RPMI8226 (cell line): ENCODE results near the gene PRAF2.

Source experiments
- DNase-seq: peaks from one replicate; pipeline ENCODE4 v3.0.0-alpha.2; 2015

PRAF2 gene

DNA sequence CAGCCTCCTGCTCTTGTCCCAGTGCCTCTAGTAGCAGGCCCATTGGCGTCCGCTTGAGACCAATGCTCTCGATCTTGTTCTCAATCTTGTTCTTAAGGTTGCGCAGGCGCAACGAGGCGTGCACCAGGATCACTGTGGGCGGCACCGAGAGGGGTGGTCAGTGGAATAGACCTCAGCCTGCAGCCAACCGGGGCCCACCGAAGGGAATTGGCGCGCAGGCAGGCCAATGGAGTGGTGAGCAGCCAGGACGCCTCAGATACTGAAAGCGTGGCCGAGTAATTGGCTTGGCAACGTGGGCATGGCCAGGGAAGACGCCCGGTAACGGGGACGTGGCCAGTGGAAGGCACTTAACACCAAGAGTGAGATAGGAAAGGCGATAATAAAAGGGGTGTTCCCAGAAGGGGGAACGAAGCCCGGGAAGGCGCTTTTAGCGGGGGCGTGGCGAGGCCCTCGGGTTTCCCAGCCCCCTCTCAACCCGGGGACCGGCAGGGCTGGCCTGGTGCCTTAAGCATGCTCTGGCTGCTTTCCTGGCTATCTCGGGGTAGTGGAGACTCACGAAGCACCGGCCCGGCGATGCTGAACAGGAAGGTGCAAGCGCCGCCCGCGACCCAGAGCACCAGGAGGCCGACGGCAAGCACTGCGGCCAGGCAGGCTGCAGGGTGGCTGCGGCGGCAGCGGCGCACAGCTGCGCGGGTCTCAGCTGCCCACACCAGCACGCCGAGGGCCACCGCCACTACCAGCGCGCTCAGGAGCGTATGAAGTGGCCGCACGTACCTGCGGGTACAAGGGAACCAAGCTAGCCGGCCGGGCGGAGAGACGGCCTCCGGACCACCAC lies 1.7 kb downstream of the PRAF2 start:
- DNase-seq, result no peak

DNA sequence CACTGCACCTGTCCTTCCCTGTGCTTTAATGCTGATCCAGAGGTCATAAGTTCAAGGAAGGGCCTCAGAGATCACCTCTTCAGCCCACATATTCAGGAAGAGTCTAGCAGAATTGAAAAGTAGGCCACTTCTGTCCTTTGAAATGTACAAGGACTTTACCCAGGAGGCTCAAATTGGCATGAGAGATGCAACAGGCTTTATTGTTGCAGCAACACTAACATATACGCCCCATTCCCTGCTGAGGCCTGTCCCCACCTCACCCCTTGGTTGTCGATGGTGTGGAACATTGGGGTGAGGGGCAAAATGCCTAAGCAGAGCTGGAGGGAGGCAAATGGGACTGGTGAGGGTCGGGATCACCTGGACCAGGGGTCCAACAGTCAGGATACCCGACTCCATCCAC lies 2.8 kb downstream of the PRAF2 start:
- DNase-seq, result no peak

DNA sequence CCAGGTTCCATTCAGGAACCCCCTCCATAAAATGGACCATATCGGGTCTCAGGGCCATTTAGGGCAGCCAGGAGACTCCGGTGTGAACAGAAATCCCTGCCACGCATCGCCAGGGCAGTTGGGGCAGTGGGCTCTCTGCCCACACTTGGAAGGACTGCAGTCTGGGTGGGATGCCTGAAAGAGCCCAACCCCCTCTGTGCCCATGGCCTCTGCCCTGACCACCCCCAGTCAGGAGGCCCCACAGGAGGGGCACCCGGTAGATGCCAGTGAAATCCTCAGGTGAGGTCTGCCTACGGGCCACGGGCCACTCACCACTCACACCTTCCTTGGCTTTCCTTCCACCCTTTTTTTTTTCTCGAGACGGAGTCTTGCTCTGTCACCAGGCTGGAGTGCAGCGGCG lies 4.8 kb downstream of the PRAF2 start:
- DNase-seq, result no peak

DNA sequence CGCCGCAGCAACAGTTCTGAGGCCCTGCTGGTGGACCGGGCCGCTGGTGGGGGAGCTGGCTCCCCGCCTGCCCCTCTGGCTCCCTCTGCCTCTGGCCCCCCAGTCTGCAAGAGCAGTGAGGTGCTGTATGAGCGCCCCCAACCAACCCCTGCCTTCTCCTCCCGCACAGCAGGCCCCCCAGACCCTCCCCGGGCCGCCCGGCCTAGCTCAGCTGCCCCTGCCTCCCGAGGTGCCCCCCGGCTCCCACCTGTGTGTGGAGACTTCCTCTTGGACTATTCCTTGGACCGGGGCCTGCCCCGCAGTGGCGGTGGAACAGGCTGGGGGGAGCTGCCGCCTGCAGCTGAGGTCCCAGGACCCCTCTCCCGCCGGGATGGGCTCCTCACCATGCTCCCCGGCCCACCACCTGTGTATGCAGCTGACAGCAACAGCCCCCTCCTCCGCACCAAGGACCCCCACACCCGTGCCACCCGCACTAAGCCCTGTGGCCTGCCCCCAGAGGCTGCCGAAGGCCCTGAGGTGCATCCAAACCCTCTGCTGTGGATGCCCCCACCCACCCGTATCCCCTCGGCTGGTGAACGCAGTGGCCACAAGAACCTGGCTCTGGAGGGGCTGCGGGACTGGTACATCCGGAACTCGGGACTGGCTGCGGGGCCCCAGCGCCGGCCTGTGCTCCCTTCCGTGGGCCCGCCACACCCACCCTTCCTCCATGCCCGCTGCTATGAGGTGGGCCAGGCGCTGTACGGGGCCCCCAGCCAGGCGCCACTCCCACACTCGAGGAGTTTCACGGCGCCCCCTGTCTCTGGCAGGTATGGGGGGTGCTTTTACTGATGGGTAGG lies 6.3 kb downstream of the PRAF2 start:
- no peak for DNase-seq

DNA sequence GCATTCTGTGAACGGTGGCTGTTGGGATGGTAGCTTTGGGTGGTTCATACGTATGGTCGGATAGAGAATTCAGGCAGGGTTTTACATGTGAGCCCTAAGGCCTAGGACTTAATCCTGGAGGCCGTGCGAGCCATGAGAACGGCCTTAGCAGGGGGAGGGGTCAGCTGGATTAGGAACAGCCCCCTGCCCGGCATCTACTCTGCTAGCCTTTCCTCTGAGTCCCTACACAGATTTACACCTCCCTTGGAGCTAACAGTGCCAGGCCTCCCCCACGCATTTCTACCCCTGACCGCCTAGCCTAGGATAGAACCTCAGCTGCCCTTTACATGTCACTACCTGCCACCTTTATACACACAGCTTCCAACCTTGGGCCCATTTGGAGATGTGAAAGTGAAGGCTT lies 7.1 kb downstream of the PRAF2 start:
- no peak for DNase-seq

DNA sequence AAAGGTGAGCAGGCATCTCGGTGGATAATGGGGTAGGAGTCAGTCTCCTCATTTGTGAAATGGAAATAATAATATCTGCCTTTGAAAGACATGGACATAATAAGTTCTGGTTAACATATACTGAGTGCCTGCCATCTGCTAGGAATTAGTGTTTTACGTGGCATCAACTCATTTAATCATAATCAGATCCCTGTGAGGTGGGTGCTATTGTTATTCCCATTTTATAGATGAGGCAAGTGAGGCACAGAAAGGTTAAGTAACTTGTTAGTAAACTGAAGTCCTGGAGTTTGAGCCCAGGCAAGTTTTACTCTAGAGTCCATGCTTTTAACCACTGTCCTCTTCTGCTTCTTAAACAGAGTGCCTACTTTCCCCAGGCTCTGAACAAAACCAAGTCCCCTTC lies 7.5 kb downstream of the PRAF2 start:
- DNase-seq, result no peak

DNA sequence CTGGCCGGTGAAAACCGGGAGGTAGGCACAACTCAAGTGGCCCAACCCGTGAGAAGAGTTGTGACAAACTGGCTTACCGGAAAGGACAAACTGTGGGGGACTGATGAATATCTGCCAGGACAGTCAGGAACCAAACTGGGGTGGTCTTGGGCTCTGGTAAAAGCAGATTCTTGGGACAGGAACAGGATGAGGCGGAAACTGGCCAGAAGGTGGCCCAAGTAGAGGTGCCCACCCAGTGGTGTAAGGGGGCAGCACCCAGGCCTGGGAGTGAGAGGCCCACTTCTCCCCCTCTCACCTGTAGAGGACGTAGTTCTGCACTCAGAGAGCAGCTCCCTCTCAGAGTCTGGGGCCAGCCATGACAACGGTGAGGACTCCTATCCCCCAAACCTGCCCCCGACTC lies 9.1 kb downstream of the PRAF2 start:
- no peak for DNase-seq

DNA sequence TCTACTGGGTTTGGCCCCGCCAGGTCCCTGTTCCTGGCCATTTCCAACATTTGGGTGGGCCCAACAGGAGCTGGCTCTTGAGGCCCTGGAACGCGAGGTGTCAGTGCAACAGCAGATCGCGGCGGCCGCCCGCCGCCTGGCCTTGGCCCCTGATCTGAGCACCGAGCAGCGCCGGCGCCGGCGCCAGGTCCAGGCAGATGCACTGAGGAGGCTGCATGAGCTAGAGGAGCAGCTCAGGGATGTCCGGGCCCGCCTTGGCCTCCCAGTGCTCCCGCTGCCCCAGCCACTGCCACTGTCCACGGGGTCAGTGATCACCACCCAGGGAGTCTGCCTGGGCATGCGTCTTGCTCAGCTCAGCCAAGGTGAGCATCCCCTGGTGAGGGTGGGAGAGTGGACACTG lies 9.5 kb downstream of the PRAF2 start:
- DNase-seq, result no peak

DNA sequence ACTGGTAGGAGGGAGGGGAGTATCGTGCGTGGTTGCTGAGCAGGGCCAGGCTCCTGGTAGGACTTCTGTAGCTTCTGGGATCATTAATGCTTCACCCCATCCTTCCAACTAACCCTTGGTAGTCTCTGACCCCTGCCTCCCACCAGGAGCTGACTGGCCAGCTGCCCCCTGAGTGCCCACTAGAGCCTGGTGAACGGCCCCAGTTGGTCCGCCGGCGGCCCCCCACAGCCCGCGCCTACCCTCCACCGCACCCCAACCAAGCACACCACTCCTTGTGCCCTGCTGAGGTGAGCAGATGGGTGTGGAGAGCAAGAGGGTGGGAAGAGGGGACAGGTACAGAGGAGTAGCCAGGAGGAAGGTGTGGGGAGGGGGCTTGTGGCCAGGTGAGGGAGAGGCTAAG lies 10.1 kb downstream of the PRAF2 start:
- no peak for DNase-seq

DNA sequence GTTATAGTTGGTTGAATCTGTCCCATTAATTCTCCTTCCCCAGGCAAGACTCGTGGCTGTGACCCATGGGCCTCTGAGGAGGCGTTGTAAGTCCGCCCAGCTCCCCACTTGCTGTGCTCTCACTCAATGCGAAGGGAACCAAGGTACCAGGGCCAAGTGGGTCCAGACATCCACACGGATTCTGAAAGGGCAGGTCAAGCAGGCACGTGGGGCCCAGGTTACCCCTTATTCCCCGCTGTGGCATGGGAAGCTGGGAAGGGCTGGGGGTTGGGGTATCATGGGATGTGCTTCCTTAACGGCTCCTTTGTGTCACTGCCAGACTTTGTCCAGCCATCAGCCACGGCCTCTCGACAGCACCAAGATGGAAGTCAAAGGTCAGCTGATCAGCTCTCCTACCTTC lies 11.9 kb downstream of the PRAF2 start:
- DNase-seq, result no peak

DNA sequence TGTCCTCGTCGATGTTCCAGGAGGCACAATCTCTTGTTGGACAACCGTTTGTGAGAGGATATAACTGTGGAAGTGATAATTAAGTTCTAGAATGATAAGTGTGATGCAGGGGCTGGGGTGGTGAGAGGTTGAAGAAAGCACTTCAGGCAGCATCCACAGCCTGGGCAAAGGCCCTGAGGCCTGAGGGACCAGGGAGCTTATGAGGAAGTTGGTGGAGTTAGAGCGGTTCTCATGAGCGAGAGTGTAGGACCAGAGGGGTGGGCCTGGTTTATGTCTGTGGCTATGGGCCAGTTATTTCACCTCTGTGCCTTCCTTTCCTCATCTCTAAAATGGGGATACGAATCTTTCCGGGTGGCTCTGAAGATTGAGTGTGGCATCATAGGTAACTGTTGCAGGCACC lies 12.3 kb downstream of the PRAF2 start:
- DNase-seq, result no peak

DNA sequence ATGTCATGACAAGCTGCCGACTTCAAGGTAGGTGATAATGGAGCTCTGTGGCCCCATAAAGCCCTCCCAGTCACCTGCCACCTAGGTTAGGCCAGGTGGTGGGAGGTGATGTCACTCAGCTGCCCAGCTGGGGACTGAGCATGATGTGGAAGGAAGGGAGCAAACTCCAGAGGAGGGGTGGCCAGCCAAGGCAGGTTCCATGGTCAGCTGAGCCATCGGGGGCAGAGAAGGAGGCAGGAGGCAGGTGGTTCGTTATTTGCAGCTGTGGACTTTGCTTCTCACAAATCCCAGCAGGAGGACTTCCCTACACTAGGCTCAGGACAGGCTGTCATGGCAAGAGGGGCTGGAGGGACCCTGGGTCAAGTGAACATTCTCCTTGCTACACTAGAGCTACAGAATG lies 12.9 kb downstream of the PRAF2 start:
- no peak for DNase-seq

DNA sequence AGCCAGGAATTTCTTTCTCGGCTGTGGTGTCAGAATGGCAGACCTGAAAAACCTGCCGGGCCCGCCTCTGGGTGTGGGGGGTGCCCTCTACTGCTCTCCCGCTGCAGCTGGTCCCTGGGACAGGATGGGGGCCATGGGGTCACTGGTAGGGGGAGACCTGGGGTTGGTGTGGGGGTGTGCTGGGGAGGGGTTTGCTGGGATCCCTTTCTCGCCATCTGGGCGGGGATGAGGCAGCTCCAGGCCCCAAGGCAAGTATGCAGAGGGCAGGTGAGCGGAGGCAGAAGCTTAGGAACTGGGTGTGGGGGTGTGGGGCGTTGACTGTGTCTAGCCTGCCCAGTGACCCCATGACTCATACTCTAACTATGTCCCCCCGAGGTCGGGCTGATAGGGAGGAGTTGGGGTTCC lies 14.1 kb downstream of the PRAF2 start:
- DNase-seq, result no peak

DNA sequence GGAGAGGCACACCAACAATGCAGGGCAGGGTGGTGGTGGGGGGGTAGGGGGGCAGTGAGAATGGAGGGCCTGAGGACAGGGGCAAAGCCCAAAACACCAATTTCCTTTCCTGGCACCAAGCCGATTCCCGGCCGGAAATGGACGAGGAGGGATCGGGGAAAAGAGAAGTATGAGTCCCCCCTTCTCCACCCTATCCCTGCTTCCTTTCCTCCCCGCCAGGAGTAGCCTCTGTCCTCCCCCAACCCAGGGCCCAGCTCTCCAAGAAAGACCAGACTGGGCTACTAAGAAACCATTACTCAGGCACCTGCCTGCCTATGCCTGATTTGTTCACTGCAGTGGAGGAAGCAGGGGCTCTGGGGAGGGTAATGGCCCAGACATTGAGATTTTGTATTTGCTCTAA lies 14.6 kb downstream of the PRAF2 start:
- DNase-seq, result no peak

DNA sequence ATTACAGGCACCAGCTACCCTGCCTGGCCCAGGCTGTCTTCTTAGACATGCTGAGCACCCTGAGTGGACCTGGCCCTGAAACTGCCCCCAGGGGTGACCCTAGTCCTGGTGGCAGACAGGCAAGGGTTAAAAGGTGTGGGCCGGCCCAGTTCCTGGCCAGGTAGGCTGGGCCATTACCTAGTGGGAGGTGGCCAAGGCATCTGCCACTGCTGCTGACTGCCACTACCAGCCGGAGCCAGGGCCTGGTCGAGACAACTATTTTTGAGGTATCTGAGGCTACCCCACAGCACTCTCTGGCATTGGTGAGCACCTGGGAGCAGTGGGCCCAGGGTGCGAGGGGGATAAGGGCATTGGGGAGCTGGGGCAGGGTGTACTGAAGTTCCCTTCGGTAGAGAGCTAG lies 15.0 kb downstream of the PRAF2 start, which contains the start of gene CCDC120:
Gene CCDC120 (plus strand): TSS at position 206 of the 400 bp plus-strand sequence. CDS start 3,043 bp downstream, outside the sequence.
- DNase-seq, result peak; percentile 26

DNA sequence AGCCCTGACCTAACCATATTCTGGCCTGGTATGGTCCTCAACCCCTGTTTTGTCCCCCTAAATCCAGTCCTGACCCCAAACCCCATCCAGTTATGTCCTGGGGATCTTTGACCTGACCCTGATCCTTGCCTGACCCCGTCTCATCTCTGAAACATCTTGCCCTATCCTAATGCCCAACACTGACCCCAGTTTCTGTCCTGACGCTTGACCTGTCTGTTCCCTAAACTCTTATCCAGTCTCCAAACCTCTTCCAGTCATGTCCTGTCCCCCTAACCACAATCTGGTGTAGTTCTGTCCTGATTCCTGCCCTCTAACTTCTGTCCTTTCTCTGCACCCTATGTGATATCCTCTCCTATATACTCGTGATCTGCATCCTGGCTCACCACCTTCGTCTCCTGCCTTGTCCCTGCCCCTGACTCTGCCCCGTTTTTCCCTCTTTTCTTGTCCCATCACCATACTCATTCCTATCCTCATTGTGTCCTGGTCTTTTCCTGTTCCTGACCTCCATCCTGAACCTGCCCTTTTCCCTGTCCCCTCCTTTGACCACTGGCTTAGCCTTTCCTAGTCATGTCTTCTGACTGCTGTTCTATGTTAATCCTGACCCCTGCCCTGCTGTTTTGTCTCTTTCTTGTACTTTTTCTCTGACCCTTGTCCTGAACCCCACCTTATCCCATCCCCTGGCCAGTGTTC lies 19.6 kb downstream of the PRAF2 start:
- no peak for DNase-seq

DNA sequence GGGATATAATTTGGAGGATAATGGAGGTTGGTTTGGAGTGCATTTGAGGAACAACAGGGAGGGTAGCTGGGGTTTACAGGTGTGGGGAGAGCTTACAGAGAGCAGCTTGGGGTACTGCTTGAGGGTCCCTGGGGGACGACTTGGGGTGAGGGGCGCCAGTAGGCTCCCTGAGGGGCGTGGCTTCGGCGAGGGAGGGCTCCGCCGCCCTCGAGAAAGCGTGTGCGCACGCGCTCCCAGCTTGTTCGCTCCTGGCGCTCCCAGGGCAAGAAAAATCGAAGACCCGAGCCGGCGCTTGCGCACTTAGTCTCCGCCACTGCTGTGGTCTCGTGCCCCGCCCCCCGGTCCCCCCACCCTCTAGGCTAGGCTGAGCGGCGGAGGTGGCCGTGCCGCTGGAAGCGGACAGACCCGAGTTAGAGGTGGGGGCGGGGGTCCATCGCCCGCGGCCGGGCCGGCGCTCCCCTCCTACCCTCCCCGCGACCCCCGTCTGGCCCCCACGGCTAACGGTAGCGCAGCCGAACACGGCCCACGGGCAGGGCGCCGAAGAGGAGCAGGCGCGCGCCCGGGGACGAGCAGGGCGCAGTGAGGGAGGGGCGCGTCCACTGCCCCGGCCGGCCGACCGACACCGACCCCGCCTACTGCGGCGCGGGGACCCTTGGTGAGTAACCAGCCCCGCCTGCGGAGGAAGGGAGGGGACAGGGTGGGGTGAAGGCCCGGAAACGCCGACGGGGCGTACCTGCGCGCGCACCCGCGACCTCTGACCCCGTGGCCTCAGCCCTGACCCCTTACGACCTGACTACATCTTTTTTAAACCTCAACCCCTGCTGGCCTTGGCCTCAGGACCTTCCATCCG lies 20.4 kb downstream of the PRAF2 start:
- peak; percentile 48 for DNase-seq

DNA sequence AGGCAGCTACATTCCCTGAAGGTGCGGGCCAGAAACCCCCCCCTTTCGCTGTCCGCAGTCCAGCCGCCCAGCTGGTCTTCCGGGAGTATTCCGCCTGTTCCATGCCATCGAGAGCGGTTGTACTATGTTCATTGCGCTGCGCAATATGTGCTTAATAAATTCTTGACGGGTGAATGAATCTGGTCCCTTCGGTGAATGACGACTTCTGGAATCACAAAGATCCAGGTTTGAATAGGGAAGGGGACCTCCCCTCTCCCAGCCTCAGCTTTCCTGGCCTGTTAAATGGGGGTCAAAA lies 29.9 kb downstream of the PRAF2 start:
- no peak for DNase-seq

DNA sequence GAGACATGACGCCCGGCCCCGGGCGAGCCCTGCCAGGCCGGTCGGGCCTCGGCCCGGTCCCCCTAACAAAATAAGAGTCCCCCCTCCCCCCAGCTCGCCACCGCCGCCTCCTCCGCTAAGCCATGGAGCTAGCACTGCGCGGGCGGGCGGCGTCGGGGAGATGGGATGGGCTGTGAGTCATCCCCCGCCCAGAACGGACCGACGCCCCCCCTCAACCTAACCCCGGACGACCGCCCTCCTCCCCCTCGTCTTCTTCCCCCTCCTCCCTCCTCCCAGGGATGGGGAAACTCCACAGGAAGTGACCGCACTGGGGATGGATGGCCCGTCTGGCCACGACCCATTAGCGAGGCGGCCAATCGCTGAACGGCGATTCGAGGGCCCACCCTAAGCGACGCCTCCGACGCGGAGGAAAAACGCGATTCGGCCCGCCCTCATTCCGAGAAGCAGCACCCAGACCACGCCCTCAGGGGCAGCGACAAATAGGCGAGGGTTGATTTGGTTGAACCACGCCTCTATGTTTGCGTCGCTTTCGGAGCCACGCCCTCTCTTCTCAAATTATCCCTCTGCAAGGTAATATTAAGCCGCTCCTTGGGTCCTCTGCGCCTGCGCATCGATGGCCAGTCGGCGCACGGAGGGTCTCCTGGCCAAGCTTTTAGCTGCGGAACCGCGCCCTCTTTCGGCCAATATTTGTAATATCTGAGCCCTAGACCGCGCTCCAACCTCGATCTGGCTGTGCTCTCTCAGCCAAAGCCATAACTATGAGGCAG lies 30.4 kb downstream of the PRAF2 start, which contains the start of gene TFE3:
Gene TFE3 (minus strand): TSS at position 138 of the 767 bp plus-strand sequence. CDS start 131 bp downstream, at position 7.
- peak; percentile 98 for DNase-seq

DNA sequence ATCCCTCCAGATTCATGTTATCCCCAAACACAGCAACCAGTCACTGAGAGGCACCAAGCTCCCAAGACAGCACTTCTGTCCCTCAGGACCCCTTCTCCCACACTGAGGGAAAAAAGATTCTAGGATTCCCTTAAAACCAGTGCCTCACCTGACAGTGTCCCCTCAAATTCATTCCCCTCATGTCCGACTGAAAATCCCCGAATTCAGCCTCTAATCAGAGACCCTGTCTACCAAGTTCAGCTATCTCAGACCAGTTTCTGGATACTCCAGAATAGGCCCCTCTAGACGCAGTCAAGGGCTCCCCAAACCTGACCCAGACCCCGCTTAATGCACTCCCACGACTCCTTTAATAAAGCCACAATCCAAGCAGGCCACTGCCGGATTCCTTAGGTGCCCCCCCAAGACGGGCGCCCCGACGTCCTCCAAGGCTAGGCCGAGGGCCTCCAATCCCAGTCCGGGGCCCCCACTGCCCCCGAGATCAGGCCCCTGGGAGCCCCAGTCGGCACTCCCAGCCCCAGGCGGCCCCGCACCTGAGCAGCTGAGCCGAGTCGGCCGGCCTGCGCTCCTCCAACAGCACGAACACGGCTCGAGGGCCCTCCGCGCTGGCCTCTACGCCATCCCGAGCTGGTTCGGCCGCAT lies 31.1 kb downstream of the PRAF2 start:
- peak; percentile 10 for DNase-seq
